Activated T-cell treated with anti-CD3 and anti-CD28 coated beads, Interleukin-2, amount 50 U/mL, for 24 hours (primary cell): Measurements from ENCODE around the gene STKLD1.
"Not testable (repeated sequence)": the region's sequence is repeated elsewhere in the genome, so short reads cannot be mapped to it uniquely, and the experiment has no call there.

Experiments
- DNase-seq: peaks from one replicate; pipeline ENCODE4 v3.0.0-alpha.2; 2020
- H3K27ac Mint-ChIP-seq: 2 replicates; pipeline ENCODE4 v1.8.0; 2020; ENCODE audit warnings: mild to moderate bottlenecking, mixed read lengths
- H3K27me3 Mint-ChIP-seq: 2 replicates; pipeline ENCODE4 v1.8.0; 2020; ENCODE audit warnings: mixed read lengths
- H3K36me3 Mint-ChIP-seq: 2 replicates; pipeline ENCODE4 v1.8.0; 2020; ENCODE audit warnings: low read depth, mixed read lengths
- H3K4me1 Mint-ChIP-seq: 2 replicates; pipeline ENCODE4 v1.8.0; 2020; ENCODE audit warnings: low read depth, mixed read lengths
- H3K4me3 Mint-ChIP-seq: 2 replicates; pipeline ENCODE4 v1.8.0; 2020; ENCODE audit warnings: mild to moderate bottlenecking, moderate library complexity, mixed read lengths
- H3K9me3 Mint-ChIP-seq: 2 replicates; pipeline ENCODE4 v1.8.0; 2020; ENCODE audit warnings: mixed read lengths

The STKLD1 gene

DNA sequence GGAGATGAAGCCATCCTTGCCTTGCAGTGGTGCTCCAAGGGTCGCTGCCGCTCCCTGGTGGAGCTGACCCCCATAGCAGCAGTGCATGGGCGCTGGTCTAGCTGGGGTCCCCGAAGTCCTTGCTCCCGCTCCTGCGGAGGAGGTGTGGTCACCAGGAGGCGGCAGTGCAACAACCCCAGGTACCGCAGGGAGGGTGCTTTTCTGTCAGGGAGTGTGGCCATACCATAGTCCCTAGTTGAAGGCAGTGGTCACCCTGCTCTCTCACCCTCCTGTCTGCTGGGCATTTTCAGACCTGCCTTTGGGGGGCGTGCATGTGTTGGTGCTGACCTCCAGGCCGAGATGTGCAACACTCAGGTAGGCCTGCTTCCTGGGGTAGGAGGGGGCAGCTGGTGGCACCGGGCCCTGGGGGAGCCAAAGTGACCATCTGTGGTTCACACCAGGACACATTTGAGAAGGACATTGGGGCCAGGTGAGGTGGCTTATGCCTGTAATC is 57.2 kb downstream of the STKLD1 start:
- H3K4me1 Mint-ChIP-seq, result no peaks in the 10 kb centered on the region
- peaks cover 5% of the 10 kb centered on the region for H3K27me3 Mint-ChIP-seq
- no peak overlapping the region for H3K4me3 Mint-ChIP-seq
- H3K36me3 Mint-ChIP-seq, result no peaks in the 10 kb centered on the region
- H3K9me3 Mint-ChIP-seq, result no peaks in the 10 kb centered on the region
- DNase-seq, result no peak
- no peak overlapping the region for H3K27ac Mint-ChIP-seq

DNA sequence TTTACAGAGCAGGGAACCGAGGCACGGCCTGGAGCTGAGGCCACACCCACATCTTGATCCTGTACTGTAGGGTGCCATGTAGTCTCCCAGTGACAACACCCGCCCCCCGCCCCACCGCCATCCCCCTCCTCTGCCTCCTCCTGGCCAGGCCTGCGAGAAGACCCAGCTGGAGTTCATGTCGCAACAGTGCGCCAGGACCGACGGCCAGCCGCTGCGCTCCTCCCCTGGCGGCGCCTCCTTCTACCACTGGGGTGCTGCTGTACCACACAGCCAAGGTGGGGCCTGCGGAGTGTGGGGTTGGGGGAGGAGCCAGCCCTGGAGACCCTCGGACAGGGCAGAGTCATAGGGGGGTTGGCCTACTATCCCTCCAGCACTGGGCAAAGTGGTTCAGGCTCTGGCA is 60.5 kb downstream of the STKLD1 start:
- no peak overlapping the region for H3K4me3 Mint-ChIP-seq
- DNase-seq, result no peak
- H3K27ac Mint-ChIP-seq, result no peak overlapping the region
- no peaks in the 10 kb centered on the region for H3K9me3 Mint-ChIP-seq
- H3K36me3 Mint-ChIP-seq, result no peaks in the 10 kb centered on the region
- peaks cover 5% of the 10 kb centered on the region for H3K4me1 Mint-ChIP-seq
- no peaks in the 10 kb centered on the region for H3K27me3 Mint-ChIP-seq

DNA sequence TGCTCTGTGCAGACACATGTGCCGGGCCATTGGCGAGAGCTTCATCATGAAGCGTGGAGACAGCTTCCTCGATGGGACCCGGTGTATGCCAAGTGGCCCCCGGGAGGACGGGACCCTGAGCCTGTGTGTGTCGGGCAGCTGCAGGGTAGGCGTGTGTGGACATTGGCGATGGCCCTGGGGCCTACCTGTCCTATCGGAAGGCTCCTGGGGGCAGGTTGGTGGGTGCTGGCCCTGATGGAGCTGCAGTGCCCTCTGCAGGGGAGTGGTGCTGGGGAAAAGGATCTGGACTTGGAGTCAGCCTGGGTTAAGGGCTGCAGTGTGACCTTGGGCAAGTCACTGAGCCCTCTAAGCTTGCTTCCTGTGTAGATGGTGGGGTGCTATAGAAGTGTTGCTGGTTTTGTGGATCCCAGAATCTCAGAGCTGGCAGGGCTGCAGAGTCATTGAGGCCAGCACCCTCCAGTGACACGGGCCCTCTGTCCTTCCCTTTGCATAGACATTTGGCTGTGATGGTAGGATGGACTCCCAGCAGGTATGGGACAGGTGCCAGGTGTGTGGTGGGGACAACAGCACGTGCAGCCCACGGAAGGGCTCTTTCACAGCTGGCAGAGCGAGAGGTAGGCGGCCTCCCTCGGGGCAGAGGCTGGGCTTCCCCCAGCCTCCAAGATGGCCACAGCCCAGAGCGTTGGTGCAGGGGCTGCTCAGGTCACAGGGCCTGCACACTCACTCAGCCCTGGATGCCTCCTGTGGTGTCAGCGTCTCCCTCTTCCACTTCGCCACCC is 61.8 kb downstream of the STKLD1 start:
- no peaks in the 10 kb centered on the region for H3K27me3 Mint-ChIP-seq
- no peak overlapping the region for H3K27ac Mint-ChIP-seq
- H3K4me3 Mint-ChIP-seq, result no peak overlapping the region
- H3K9me3 Mint-ChIP-seq, result no peaks in the 10 kb centered on the region
- no peaks in the 10 kb centered on the region for H3K36me3 Mint-ChIP-seq
- no peak for DNase-seq
- H3K4me1 Mint-ChIP-seq, result peaks cover 5% of the 10 kb centered on the region

DNA sequence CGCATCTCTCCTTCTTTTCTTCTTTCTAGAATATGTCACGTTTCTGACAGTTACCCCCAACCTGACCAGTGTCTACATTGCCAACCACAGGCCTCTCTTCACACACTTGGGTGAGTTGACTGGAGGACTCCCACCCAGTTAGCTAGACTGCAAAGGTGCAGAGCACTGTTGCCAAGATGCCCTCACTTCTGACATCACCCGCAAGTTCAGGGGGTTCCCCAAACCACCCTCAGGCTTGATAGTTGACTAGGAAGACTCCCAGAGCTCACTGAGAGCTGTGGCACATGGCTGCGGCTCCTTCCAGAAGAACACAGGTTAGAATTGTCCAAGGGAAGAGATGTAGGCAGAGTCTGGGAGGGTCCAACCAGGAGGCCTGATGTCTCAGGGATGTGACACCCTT is 63.2 kb downstream of the STKLD1 start:
- H3K4me1 Mint-ChIP-seq, result peaks cover 5% of the 10 kb centered on the region
- no peaks in the 10 kb centered on the region for H3K9me3 Mint-ChIP-seq
- no peak overlapping the region for H3K4me3 Mint-ChIP-seq
- no peaks in the 10 kb centered on the region for H3K27me3 Mint-ChIP-seq
- no peak overlapping the region for H3K27ac Mint-ChIP-seq
- no peak for DNase-seq
- no peaks in the 10 kb centered on the region for H3K36me3 Mint-ChIP-seq

DNA sequence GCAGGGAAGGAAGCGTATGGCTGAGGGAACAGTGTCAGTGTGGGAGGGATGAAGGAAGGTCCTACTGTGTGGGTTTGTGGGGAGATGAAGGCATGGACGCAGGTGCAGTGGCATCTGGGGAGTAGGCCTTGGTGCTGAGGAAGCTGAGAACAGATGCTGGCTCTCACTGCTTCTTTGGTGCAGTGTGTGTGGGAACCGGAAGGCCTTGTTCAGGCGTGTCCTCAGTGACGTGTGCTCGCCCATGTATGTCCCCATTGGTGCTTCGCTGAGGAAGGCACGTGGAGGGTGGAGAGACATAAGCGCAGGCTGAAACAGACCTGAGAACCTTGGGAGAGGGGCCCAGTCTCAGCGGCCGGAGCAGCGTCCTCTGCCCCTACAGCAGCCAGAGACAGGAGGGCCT is 64.7 kb downstream of the STKLD1 start:
- H3K4me3 Mint-ChIP-seq, result no peak overlapping the region
- H3K27ac Mint-ChIP-seq, result no peak overlapping the region
- H3K27me3 Mint-ChIP-seq, result no peaks in the 10 kb centered on the region
- H3K4me1 Mint-ChIP-seq, result peaks cover 5% of the 10 kb centered on the region
- no peak for DNase-seq
- H3K36me3 Mint-ChIP-seq, result no peaks in the 10 kb centered on the region
- H3K9me3 Mint-ChIP-seq, result no peaks in the 10 kb centered on the region

DNA sequence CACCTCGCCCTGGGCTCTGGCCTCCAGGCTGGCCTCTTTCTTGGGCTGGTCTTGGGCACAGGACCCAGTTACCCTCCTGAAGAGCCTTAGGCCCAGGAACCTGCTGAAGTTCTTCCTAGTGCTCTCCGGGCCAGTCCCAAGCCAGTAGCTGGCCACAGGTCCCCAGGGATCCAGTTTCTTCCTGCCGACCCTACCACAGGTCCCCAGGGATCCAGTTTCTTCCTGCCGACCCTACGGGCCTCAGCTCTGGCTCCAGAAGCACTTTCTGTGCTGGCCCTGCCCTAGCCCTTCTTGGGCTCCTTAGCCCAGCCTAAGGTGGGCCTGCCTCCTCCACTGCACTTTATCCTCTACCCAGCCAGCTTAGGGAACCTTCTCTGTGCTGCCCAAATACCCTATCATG is 65.4 kb downstream of the STKLD1 start:
- H3K27ac Mint-ChIP-seq, result no peak overlapping the region
- DNase-seq, result no peak
- no peaks in the 10 kb centered on the region for H3K36me3 Mint-ChIP-seq
- H3K4me1 Mint-ChIP-seq, result peaks cover 5% of the 10 kb centered on the region
- H3K27me3 Mint-ChIP-seq, result no peaks in the 10 kb centered on the region
- no peak overlapping the region for H3K4me3 Mint-ChIP-seq
- H3K9me3 Mint-ChIP-seq, result no peaks in the 10 kb centered on the region

DNA sequence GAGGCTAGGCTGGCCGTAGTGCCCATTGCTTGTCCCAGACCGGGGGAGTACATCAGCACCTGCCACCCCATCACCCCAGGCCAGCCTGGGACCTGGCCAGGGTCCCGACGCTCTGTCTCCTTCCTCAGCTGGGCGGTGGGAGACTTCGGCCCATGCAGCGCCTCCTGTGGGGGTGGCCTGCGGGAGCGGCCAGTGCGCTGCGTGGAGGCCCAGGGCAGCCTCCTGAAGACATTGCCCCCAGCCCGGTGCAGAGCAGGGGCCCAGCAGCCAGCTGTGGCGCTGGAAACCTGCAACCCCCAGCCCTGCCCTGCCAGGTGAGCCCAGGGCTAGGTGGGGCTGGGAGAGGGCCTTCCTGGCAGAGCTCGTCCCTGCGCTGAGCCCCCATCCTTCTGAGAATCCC is 67.1 kb downstream of the STKLD1 start:
- Mint-ChIP-seq H3K4me1 (peaks cover 5% of the 10 kb centered on the region), H3K9me3 (no peaks in the 10 kb centered on the region), H3K36me3 (no peaks in the 10 kb centered on the region), H3K27me3 (no peaks in the 10 kb centered on the region), H3K4me3 (no peak overlapping the region), H3K27ac (no peak overlapping the region)
- DNase-seq, result no peak

DNA sequence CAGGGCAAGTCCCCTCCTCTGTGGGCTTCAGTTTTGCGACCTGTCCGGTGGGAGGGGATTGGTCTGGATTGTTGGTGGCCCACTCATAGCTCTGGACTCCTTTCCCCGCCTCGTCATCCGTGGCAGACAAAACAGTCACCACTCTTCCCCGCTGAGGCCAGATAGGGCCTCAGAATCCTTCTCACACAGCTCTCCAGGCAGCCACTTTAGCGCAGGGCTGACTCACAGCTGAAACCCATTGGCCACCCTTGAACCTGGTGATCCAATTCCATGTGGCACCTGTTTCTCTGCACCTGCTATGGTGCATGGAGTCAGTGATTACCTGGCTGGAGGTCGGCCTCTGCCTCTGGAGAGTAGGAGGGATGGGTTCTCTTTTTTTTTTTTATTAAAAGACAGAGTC is 67.8 kb downstream of the STKLD1 start:
- Mint-ChIP-seq H3K9me3 (no peaks in the 10 kb centered on the region), H3K27me3 (no peaks in the 10 kb centered on the region), H3K36me3 (no peaks in the 10 kb centered on the region), H3K4me3 (no peak overlapping the region), H3K27ac (no peak overlapping the region), H3K4me1 (peaks cover 5% of the 10 kb centered on the region)
- DNase-seq, result no peak

DNA sequence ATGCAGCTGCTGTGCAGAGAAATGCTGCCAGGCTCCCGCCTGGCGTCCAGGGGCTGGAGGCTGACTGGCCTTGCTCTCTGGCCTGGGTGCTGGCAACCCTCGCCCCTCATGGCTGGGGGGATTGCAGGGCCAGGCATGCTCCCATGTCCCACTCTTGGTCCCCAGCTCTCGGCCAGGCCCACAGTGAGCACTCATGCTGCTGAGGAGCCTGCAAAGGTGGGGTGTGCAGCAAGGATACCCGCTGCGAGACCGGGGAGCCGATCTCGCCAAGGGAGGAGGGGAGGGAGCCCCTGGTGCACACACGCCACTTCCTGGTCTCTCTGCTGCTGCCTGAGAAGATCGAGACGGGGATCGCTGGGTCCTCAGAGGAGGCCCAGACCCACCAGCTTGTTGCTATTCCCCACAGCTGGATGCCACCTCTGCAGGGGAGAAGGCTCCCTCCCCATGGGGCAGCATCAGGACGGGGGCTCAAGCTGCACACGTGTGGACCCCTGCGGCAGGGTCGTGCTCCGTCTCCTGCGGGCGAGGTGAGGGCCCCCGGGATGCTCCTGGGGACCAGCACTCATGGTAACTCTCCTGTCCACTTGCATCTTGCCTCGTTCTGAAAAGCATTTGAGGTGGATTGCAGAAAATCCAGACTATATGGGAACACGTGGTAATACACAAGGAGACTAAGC is 69.3 kb downstream of the STKLD1 start:
- no peak overlapping the region for H3K27ac Mint-ChIP-seq

DNA sequence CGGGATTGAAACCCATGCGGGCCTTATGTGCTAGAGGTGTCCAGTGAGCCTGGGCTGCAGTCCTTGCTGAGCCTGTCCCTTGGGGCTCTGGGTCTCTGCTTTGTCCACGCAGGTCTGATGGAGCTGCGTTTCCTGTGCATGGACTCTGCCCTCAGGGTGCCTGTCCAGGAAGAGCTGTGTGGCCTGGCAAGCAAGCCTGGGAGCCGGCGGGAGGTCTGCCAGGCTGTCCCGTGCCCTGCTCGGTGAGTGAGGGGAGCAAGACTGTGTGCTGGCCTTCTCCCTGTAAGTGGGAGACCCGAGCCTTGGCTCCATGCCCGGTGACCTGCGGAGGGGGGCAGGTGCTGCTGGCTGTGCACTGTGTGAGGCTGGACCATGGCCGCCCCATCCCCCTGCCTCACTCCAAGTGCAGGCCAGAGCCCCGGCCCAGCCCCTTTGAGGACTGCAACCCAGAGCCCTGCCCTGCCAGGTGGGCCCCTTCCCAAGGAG is 72.4 kb downstream of the STKLD1 start:
- no peaks in the 10 kb centered on the region for H3K27me3 Mint-ChIP-seq
- H3K9me3 Mint-ChIP-seq, result no peaks in the 10 kb centered on the region
- H3K36me3 Mint-ChIP-seq, result no peaks in the 10 kb centered on the region
- H3K4me1 Mint-ChIP-seq, result no peaks in the 10 kb centered on the region
- H3K4me3 Mint-ChIP-seq, result no peak overlapping the region
- no peak for DNase-seq
- no peak overlapping the region for H3K27ac Mint-ChIP-seq

More for the DNA sequence above, 69.3 kb downstream of the STKLD1 start:
- no peaks in the 10 kb centered on the region for H3K27me3 Mint-ChIP-seq
- no peaks in the 10 kb centered on the region for H3K4me1 Mint-ChIP-seq
- H3K36me3 Mint-ChIP-seq, result no peaks in the 10 kb centered on the region
- DNase-seq, result no peak
- no peaks in the 10 kb centered on the region for H3K9me3 Mint-ChIP-seq
- H3K4me3 Mint-ChIP-seq, result no peak overlapping the region

DNA sequence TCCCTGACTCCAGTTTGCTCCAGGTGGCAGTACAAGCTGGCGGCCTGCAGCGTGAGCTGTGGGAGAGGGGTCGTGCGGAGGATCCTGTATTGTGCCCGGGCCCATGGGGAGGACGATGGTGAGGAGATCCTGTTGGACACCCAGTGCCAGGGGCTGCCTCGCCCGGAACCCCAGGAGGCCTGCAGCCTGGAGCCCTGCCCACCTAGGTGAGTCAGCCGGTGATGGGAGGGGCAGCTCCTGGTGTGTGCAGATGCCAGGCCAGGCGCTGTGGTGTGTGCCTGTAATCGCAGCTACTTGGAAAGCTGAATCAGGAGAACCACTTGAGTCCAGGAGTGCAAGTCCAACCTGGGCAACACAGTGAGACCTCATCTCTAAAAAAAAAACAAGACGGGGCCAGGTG is 73.6 kb downstream of the STKLD1 start:
- Mint-ChIP-seq H3K4me3 (no peak overlapping the region), H3K27ac (no peak overlapping the region), H3K27me3 (no peaks in the 10 kb centered on the region), H3K4me1 (no peaks in the 10 kb centered on the region), H3K36me3 (no peaks in the 10 kb centered on the region), H3K9me3 (no peaks in the 10 kb centered on the region)
- DNase-seq, result no peak

DNA sequence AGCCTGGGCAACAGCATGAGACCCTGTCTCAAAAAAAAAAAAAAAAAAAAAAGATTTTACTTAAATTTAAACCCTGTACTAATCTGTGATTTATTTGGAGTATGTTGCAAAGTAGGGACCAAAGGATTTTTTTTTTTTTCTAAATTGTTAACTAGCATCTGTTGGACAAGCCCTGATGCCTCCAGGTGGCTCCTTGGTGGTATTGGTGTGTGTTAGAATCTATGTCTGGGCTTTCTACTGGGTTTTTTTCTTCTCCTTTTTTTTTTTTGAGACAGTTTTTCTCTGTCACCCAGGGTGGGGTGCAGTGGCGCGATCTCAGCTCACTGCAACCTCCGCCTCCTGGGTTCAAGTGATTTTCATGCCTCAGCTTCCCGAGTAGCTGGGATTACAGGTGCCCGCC is 75.7 kb downstream of the STKLD1 start:
- not testable (repeated sequence) for H3K36me3 Mint-ChIP-seq, H3K4me3 Mint-ChIP-seq, H3K27me3 Mint-ChIP-seq, H3K9me3 Mint-ChIP-seq, H3K27ac Mint-ChIP-seq, DNase-seq, H3K4me1 Mint-ChIP-seq

DNA sequence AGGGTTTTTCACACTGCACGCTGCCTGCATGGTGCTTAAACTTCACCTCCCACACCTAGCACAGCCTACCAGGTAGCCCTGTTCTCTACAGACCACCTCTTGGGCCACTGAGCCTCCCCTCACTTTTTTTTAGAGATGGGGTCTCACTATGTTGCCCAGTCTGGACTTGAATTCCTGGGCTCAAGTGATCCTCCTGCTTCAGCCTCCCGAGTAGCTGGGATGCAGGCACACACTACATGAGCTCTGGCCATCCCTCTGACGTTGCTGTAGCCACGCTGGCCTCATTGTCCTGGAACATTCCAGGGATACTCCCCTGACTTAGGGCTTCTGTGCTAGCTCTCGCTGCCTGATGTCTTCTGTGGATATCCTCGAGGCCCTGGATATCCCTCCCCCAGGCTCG is 76.4 kb downstream of the STKLD1 start:
- H3K4me1 Mint-ChIP-seq, result no peaks in the 10 kb centered on the region

DNA sequence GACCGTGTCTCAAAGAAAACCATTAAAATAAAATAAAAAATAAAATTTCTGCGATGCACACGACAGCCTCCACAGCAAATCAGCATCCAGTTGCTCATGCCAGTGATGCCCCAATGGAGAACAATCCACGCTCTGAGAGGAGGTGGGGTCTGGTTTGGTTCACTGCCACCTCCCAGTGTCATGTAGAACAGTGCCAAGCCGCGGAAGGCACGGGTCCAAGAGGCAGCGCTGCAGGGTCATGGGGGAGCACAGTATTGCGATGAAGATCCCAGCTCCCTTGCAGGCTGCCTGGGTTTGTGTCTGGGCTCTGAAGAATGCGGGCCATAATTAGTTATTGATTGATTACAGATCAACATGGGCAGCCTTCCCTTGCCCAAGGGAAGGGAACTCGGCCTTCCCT is 77.5 kb downstream of the STKLD1 start:
- DNase-seq, result no peak
- H3K4me1 Mint-ChIP-seq, result no peaks in the 10 kb centered on the region
- H3K27ac Mint-ChIP-seq, result no peak overlapping the region
- no peak overlapping the region for H3K4me3 Mint-ChIP-seq
- H3K9me3 Mint-ChIP-seq, result no peaks in the 10 kb centered on the region
- no peaks in the 10 kb centered on the region for H3K27me3 Mint-ChIP-seq
- no peaks in the 10 kb centered on the region for H3K36me3 Mint-ChIP-seq

More for the DNA sequence above, 76.4 kb downstream of the STKLD1 start:
- Mint-ChIP-seq H3K4me3 (no peak overlapping the region), H3K36me3 (no peaks in the 10 kb centered on the region), H3K27ac (no peak overlapping the region), H3K27me3 (no peaks in the 10 kb centered on the region), H3K9me3 (no peaks in the 10 kb centered on the region)
- no peak for DNase-seq

DNA sequence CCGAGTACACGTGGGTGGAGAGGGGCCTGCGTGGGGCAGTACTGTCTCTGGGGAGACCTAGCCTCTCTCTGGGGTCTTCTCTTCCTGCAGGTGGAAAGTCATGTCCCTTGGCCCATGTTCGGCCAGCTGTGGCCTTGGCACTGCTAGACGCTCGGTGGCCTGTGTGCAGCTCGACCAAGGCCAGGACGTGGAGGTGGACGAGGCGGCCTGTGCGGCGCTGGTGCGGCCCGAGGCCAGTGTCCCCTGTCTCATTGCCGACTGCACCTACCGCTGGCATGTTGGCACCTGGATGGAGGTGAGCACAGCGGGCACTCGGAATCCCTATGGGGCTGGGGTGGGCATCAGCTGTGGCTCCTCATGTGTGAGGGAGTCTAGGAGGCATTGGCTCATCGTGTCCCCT is 78.2 kb downstream of the STKLD1 start:
- Mint-ChIP-seq H3K9me3 (no peaks in the 10 kb centered on the region), H3K27ac (no peak overlapping the region), H3K4me3 (no peak overlapping the region), H3K36me3 (no peaks in the 10 kb centered on the region), H3K4me1 (peaks cover 4% of the 10 kb centered on the region), H3K27me3 (no peaks in the 10 kb centered on the region)
- DNase-seq, result no peak
